MM.1S (cell line): Measurements from ENCODE around the gene CLDND2.

Source experiments
- DNase-seq: peaks from one replicate; pipeline ENCODE4 v3.0.0-alpha.2; 2015
- H2AFZ ChIP-seq: fragments of 300-600 bp; sonication (generic); 2 replicates; pipeline ENCODE4 v1.6.0; 2016; ENCODE audit warnings: antibody characterized with exemption, low read length
- H3F3A ChIP-seq: fragments of 300-600 bp; sonication (generic); 2 replicates; pipeline ENCODE4 v1.6.1; 2016; ENCODE audit warnings: mild to moderate bottlenecking, antibody characterized with exemption, low read length, moderate library complexity, mixed read lengths; ENCODE audit not compliant: insufficient read depth
- H3K27ac ChIP-seq: fragments of 300-600 bp; sonication (generic); 2 replicates; pipeline ENCODE4 v1.5.1; 2016; ENCODE audit warnings: mild to moderate bottlenecking, low read length
- H3K27me3 ChIP-seq: fragments of 300-600 bp; sonication (generic); replicated peaks from 2 replicates; pipeline ENCODE4 v1.6.0; 2016; ENCODE audit warnings: low read length; ENCODE audit not compliant: insufficient read depth
- H3K36me3 ChIP-seq: fragments of 300-600 bp; sonication (generic); replicated peaks from 2 replicates; pipeline ENCODE4 v1.6.1; 2016; ENCODE audit warnings: mild to moderate bottlenecking, low read length, mixed read lengths; ENCODE audit not compliant: insufficient read depth
- H3K4me1 ChIP-seq: fragments of 300-600 bp; sonication (generic); 2 replicates; pipeline ENCODE4 v1.6.1; 2016; ENCODE audit warnings: low read length, mixed read lengths
- H3K4me2 ChIP-seq: fragments of 300-600 bp; sonication (generic); 2 replicates; pipeline ENCODE4 v1.6.0; 2016; ENCODE audit warnings: low read depth, low read length
- H3K4me3 ChIP-seq: fragments of 300-600 bp; sonication (generic); 2 replicates; pipeline ENCODE4 v1.5.1; 2016; ENCODE audit warnings: low read length, mixed read lengths
- H3K79me2 ChIP-seq: fragments of 300-600 bp; sonication (generic); 2 replicates; pipeline ENCODE4 v1.6.1; 2016; ENCODE audit warnings: mixed run types, low read length, mixed read lengths
- H3K9ac ChIP-seq: fragments of 300-600 bp; sonication (generic); 2 replicates; pipeline ENCODE4 v1.6.1; 2016; ENCODE audit warnings: low read length, mixed read lengths
- H3K9me2 ChIP-seq: fragments of 300-600 bp; sonication (generic); replicated peaks from 2 replicates; pipeline ENCODE4 v1.6.1; 2016; ENCODE audit warnings: mild to moderate bottlenecking, low read length, mixed read lengths; ENCODE audit not compliant: insufficient read depth
- H3K9me3 ChIP-seq: fragments of 300-600 bp; sonication (generic); replicated peaks from 2 replicates; pipeline ENCODE4 v1.6.1; 2016; ENCODE audit warnings: mild to moderate bottlenecking, low read length, mixed read lengths; ENCODE audit not compliant: insufficient read depth
- H4K20me1 ChIP-seq: fragments of 300-600 bp; sonication (generic); 2 replicates; pipeline ENCODE4 v1.6.1; 2016; ENCODE audit warnings: mild to moderate bottlenecking, low read length, moderate library complexity, mixed read lengths; ENCODE audit not compliant: insufficient read depth
- EZH2 ChIP-seq: fragments of 300-600 bp; sonication (generic); optimal IDR thresholded peaks from 2 replicates; pipeline ENCODE3; 2017; ENCODE audit warnings: low read depth, mild to moderate bottlenecking, antibody characterized with exemption, low read length, mixed read lengths
- EZH2phosphoT487 ChIP-seq: fragments of 300-600 bp; sonication (generic); IDR thresholded peaks from 2 replicates; pipeline ENCODE4 v1.6.1; 2018; ENCODE audit warnings: antibody characterized with exemption, low read length
- TF ChIP-seq, protein P1 (sequence below): fragments of 300-600 bp; sonication (generic); IDR thresholded peaks from 2 replicates; pipeline ENCODE4 v1.5.1; 2016; ENCODE audit warnings: antibody characterized with exemption, low read length, mixed read lengths

Gene CLDND2

DNA sequence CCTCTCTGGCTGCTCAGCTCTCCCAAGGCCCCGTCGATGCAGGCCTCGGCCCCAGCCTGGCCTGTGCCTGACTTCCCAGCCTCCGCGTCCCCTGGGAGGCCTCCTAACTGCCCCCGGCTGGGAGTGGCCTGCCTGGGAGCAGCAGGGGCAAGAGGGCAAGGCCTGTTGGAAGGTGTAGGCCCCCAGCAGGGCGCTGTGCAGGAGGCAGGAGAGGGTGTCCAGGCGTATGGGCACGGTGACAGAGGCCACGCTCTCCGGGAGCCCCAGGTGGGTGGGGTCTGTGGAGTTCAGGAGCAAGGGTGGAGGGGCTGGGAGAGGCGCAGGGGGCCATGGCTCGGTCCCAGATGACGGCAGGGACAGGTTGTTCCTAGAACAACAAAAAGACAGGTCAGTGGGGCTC, 20.3 kb upstream of the CLDND2 start:
- Histone ChIP-seq H3K9me2 (no peaks in the 10 kb centered on the region), H2AFZ (no peak overlapping the region), H3F3A (no peaks in the 10 kb centered on the region), H3K9ac (no peak overlapping the region), H3K4me3 (no peak overlapping the region), H3K36me3 (no peaks in the 10 kb centered on the region), H3K4me1 (no peaks in the 10 kb centered on the region), H3K79me2 (no peaks in the 10 kb centered on the region), H3K27me3 (no peaks in the 10 kb centered on the region), H3K9me3 (no peaks in the 10 kb centered on the region), H4K20me1 (no peaks in the 10 kb centered on the region), H3K4me2 (no peak overlapping the region), H3K27ac (no peak overlapping the region)
- no peak for DNase-seq
- TF ChIP-seq EZH2phosphoT487 = no peak
- TF ChIP-seq EZH2 = no peak
- TF ChIP-seq, protein P1, sequence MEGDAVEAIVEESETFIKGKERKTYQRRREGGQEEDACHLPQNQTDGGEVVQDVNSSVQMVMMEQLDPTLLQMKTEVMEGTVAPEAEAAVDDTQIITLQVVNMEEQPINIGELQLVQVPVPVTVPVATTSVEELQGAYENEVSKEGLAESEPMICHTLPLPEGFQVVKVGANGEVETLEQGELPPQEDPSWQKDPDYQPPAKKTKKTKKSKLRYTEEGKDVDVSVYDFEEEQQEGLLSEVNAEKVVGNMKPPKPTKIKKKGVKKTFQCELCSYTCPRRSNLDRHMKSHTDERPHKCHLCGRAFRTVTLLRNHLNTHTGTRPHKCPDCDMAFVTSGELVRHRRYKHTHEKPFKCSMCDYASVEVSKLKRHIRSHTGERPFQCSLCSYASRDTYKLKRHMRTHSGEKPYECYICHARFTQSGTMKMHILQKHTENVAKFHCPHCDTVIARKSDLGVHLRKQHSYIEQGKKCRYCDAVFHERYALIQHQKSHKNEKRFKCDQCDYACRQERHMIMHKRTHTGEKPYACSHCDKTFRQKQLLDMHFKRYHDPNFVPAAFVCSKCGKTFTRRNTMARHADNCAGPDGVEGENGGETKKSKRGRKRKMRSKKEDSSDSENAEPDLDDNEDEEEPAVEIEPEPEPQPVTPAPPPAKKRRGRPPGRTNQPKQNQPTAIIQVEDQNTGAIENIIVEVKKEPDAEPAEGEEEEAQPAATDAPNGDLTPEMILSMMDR = no peak

DNA sequence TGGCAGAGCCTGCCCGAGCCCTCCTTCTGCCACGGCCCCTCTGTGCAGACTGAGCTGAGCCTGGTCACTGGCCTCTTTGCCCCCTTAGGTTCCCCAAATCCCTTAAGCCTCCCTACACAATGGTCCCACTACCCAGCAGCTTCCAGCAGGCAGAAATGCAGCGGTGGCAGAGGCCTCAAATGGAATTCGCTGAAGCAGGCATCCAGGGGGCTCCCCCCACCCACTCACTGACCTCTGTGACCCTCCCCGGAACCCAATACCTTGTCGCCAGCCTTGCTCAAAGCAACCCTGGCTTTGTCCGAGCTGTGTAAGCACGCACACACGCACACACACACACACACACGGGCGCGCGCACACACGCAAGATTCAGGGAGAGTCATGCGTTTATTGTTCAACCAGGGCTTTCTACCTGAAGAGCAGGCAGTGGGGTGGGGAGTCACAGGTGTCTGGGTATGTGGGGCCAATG, 19.2 kb upstream of the CLDND2 start, which contains the start of gene LIM2:
Gene LIM2 (minus strand): TSS at position 51 of the 466 bp plus-strand sequence. CDS start 531 bp downstream, outside the sequence.
- H3F3A ChIP-seq = no peaks in the 10 kb centered on the region
- H3K27ac ChIP-seq = no peak within 1 kb of the TSS
- H3K9ac ChIP-seq = no peak within 1 kb of the TSS
- no peak within 1 kb of the TSS for H2AFZ ChIP-seq
- H4K20me1 ChIP-seq = no peaks in the 10 kb centered on the region
- no peaks in the 10 kb centered on the region for H3K36me3 ChIP-seq
- H3K4me3 ChIP-seq = no peak within 1 kb of the TSS
- no peaks in the 10 kb centered on the region for H3K9me2 ChIP-seq
- no peak for DNase-seq
- H3K9me3 ChIP-seq = no peaks in the 10 kb centered on the region
- H3K27me3 ChIP-seq = no peaks in the 10 kb centered on the region
- H3K4me1 ChIP-seq = no peaks in the 10 kb centered on the region
- no peaks in the 10 kb centered on the region for H3K79me2 ChIP-seq
- H3K4me2 ChIP-seq = no peak within 1 kb of the TSS
- no peak for TF ChIP-seq EZH2phosphoT487
- TF ChIP-seq EZH2 = no peak
- TF ChIP-seq, protein P1 = no peak

DNA sequence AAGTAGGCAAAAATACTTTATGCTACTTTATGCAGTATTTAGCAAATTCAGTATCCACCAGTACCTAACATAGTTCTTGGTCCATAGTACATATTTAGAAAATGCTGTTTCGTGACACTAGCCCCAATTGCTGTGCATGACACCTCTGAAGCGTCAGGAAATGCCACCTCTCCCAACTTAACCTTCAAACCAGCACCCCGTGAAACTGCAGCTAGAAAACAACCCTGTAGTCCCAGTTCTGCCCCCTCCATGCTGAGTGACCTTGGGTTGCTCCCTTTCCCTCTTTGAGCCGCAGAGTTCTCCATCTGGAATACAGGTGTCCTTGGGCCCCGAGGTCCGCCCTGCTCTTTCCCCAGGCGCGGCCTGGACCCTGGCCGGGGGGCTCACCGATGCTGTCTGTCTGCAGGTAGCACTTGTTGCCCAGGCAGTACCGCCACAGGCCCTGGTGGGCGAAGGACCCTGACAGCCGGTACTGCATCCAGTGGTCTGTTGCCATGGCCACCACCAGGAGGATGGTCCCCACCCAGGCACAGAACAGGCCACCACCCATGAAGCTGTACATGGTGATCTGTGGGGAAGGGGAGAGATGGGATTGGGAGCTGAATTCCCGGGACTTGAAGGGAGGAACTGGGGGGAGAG, 18.2 kb upstream of the CLDND2 start:
- H3K36me3 ChIP-seq = no peaks in the 10 kb centered on the region
- no peaks in the 10 kb centered on the region for H4K20me1 ChIP-seq
- no peak overlapping the region for H3K9ac ChIP-seq
- no peak overlapping the region for H2AFZ ChIP-seq
- no peak overlapping the region for H3K4me3 ChIP-seq
- H3K9me3 ChIP-seq = no peaks in the 10 kb centered on the region
- H3F3A ChIP-seq = no peaks in the 10 kb centered on the region
- TF ChIP-seq, protein P1 = no peak
- no peak for TF ChIP-seq EZH2
- no peak for TF ChIP-seq EZH2phosphoT487
- H3K4me1 ChIP-seq = no peaks in the 10 kb centered on the region
- no peak overlapping the region for H3K27ac ChIP-seq
- H3K9me2 ChIP-seq = no peaks in the 10 kb centered on the region
- DNase-seq = no peak
- H3K4me2 ChIP-seq = no peak overlapping the region
- no peaks in the 10 kb centered on the region for H3K79me2 ChIP-seq
- no peaks in the 10 kb centered on the region for H3K27me3 ChIP-seq
